ENCODE data around the gene MASP2.

Gene MASP2

DNA sequence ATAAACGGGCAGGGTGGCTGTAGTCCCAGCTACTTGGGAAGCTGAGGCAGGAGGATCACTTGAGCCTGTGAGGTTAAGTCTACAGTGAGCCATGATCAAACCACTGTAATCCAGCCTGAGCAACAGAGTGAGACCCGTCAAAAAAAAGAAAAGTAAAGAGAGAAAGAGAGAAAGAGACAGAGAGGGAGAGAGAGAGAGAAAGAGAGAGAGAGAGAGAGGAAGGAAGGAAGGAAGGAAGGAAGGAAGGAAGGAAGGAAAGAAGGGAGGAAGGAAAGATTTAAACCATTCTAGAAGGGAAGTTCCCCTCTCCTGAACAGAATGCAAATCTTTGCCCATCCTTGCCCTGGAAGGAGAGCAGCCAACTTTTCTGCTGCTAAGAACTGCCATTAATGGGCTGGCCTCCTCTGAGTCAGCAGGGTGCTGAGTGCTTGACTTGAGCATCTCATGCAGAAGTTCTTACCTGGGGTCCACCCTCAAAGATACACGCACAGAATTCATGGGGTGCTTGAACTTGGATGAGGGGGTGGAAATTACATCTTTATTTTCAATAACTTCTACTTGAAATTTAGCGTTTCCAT, 59.1 kb downstream of the MASP2 start:
- DNase-seq = no peak

DNA sequence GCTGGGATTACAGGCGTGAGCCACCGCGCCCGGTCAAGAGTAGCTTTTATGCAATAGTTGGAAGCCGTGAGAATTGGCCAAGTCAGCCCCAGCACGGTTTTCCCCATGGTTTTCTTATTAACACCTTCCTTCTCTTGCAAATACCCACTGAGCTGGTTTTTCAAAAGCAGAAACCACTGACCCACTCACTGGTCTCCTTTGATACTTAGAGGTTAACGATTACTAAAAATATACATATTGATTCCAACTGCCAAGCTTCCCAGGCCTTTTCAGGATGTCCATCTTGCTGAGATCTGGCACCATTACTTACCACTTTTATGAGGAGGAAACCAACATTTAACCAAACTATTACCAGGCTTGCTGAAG, 60.5 kb downstream of the MASP2 start:
- DNase-seq = no peak

DNA sequence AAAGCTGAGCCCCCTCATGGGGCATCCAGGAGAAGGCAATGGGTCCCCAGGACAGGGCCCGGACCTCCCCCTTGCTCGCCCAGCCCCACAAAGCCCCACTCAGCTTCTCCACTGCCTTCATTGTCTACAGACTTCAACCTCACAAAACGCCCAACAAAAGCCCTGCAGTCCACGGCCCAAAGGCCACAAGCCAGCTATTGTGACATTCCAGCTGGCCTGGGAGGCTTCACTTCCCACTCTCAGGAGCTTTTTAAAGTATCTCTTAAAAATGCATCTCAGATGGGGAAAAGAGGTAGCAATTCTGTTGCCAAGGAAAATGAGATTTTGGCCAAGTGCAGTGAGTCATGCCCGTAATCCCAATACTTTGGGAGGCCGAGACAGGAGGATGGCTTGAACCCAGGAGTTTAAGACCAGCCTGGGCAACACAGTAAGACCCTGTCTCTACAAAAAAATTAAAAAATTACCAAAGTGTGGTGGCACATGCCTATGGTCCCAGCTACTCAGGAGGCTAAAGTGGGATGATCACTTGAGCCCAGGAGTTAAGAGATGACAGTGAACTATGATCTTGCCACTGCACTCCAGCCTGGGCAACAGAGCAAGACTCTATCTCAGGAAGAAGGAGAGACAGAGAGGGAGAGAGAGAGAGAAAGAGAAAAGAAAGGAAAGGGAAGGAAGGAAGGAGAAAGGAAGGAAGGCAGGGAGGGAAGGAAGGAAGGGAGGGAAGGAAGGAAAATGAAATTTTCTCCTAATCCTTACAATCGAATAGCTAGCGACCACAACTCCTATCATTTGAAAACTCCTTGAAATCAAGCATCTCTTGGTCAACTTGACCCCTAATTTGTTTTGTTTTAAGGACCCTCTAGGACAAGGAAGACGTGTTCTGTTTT, 66.0 kb downstream of the MASP2 start:
- DNase-seq = no peak

- no peak for DNase-seq
Measured at GRCh38 chr1:10980094-10980577, 66.9 kb downstream of the MASP2 start.

- no peak for DNase-seq
Measured at GRCh38 chr1:10979483-10979920, 67.5 kb downstream of the MASP2 start.

DNA sequence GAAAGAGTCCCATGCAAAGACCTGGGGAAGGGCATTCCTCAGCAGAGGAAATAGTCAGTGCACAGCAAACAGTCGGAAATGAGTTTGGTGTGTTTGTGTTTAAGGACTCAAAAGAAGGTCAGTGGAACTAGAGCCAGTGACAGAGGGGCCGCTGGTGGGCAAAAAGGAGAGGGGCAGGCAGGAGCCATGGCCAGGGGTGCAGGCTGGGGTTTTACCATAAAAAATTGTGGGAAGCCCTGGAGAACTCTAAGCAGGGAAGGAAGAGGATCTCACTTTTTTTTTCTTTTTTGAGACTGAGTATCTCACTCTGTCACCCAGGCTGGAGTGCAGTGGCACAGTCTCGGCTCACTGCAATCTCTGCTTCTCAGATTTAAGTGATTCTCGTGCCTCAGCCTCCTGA, 68.3 kb downstream of the MASP2 start:
- no peak for DNase-seq

Data from activated T-cell treated with anti-CD3 and anti-CD28 coated beads, Interleukin-2, amount 50 U/mL, for 1 hour (primary cell).